ENCODE results near the gene IPO8. TPM values are rescaled to one million over a fixed set of nuclear protein-coding genes. Genes with fewer than 3 reads are reported as not detected.

The IPO8 gene
- total RNA-seq, 2 donors from 2014 or later, result 39.4 to 80.0 TPM

DNA sequence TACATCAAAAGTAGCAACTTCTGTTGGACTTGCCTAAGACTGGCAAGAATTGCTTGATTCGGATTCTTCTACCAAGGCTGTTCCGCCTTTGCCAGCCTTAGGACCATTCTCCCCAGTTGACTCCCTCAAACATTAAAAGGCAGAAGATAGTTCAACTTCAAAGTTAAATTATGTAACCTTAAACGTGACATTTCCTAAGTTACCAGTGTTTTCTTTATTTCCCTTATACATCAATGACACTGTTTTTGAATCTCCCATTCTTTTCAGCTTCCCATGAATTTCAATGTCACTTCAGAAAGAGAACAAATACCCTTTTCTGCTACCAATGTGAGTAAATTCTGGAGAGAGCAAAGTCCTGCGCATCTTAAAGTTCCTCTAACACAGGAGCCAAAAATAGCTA is 33.9 kb upstream of the IPO8 start:
- Histone ChIP-seq H3K27ac (ENCODE audit: low read depth, low read length) (no peak overlapping the region), H3K9me3 (ENCODE audit: control insufficient read depth, low read length) (no peaks in the 10 kb centered on the region), H3K36me3 (ENCODE audit: control insufficient read depth, insufficient read depth, low read length) (peaks cover 77% of the 10 kb centered on the region), H3K4me3 (ENCODE audit: low read length) (no peak overlapping the region), H3K4me1 (ENCODE audit: control insufficient read depth, insufficient read depth, low read length) (no peaks in the 10 kb centered on the region), H3K27me3 (ENCODE audit: control insufficient read depth, insufficient read depth, low read length, poor library complexity, severe bottlenecking) (no peaks in the 10 kb centered on the region), H3K9ac (ENCODE audit: extremely low read depth, low read length, poor library complexity, severe bottlenecking) (no peak overlapping the region)
- H3K36me3 Mint-ChIP-seq (ENCODE audit: low read depth), result peaks cover 61% of the 10 kb centered on the region
- no peak overlapping the region for H3K4me3 Mint-ChIP-seq
- TF ChIP-seq, protein P1, sequence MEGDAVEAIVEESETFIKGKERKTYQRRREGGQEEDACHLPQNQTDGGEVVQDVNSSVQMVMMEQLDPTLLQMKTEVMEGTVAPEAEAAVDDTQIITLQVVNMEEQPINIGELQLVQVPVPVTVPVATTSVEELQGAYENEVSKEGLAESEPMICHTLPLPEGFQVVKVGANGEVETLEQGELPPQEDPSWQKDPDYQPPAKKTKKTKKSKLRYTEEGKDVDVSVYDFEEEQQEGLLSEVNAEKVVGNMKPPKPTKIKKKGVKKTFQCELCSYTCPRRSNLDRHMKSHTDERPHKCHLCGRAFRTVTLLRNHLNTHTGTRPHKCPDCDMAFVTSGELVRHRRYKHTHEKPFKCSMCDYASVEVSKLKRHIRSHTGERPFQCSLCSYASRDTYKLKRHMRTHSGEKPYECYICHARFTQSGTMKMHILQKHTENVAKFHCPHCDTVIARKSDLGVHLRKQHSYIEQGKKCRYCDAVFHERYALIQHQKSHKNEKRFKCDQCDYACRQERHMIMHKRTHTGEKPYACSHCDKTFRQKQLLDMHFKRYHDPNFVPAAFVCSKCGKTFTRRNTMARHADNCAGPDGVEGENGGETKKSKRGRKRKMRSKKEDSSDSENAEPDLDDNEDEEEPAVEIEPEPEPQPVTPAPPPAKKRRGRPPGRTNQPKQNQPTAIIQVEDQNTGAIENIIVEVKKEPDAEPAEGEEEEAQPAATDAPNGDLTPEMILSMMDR (conservative IDR thresholded peaks at IDR 0.05), result no peak
- no peaks in the 10 kb centered on the region for H3K4me1 Mint-ChIP-seq
- no peaks in the 10 kb centered on the region for H3K9me3 Mint-ChIP-seq
- DNase-seq, result no peak
- H3K27ac Mint-ChIP-seq, result no peak overlapping the region
- H3K27me3 Mint-ChIP-seq (ENCODE audit: insufficient read depth), result no peaks in the 10 kb centered on the region
- WGBS, 2 experiments (ENCODE audit: insufficient coverage in 1 of 2, insufficient read length in 1 of 2), result 94 to 97% methylated on average over 4 of the region's 4 CpGs

DNA sequence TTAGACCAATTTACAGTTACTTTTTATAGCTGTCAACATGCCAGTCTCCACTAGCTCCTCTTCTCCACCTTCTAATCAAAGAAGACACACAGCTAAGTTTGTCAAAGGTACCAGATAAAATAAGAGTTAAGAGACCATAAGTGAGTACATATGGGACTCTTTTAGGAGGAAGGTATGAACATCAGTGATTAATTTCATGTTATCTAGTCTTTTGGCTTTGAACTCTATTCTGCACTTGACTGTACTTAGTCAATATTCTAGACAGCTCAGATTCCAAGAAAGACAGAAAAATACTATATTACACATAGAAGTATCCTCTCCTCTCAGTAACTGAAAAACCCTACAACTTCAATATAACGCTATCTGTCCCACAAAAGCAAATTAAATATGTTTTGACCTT is 31.0 kb upstream of the IPO8 start:
- H3K27ac ChIP-seq (ENCODE audit: low read depth, low read length), result no peak overlapping the region
- no peaks in the 10 kb centered on the region for H3K27me3 ChIP-seq (ENCODE audit: control insufficient read depth, insufficient read depth, low read length, poor library complexity, severe bottlenecking)
- 91 to 100% methylated on average over 1 of the region's 1 CpG for WGBS, 2 experiments (ENCODE audit: insufficient coverage in 1 of 2, insufficient read length in 1 of 2)
- H3K36me3 ChIP-seq (ENCODE audit: control insufficient read depth, insufficient read depth, low read length), result peaks cover 79% of the 10 kb centered on the region
- Mint-ChIP-seq H3K4me3 (no peak overlapping the region), H3K27ac (no peak overlapping the region), H3K27me3 (ENCODE audit: insufficient read depth) (no peaks in the 10 kb centered on the region), H3K9me3 (no peaks in the 10 kb centered on the region), H3K4me1 (peaks cover 2% of the 10 kb centered on the region), H3K36me3 (ENCODE audit: low read depth) (peaks cover 72% of the 10 kb centered on the region)
- no peaks in the 10 kb centered on the region for H3K4me1 ChIP-seq (ENCODE audit: control insufficient read depth, insufficient read depth, low read length)
- H3K9me3 ChIP-seq (ENCODE audit: control insufficient read depth, low read length), result no peaks in the 10 kb centered on the region
- no peak overlapping the region for H3K9ac ChIP-seq (ENCODE audit: extremely low read depth, low read length, poor library complexity, severe bottlenecking)
- no peak overlapping the region for H3K4me3 ChIP-seq (ENCODE audit: low read length)
- TF ChIP-seq, protein P1 (conservative IDR thresholded peaks at IDR 0.05), result no peak
- no peak for DNase-seq

GRCh38 chr12:30725739-30726138 is 30.1 kb upstream of the IPO8 start:
- H3K36me3 Mint-ChIP-seq (ENCODE audit: low read depth), result peaks cover 74% of the 10 kb centered on the region
- no peaks in the 10 kb centered on the region for H3K9me3 Mint-ChIP-seq
- H3K36me3 ChIP-seq (ENCODE audit: control insufficient read depth, insufficient read depth, low read length), result peaks cover 80% of the 10 kb centered on the region
- TF ChIP-seq, protein P1 (conservative IDR thresholded peaks at IDR 0.05), result no peak
- H3K4me3 ChIP-seq (ENCODE audit: low read length), result no peak overlapping the region
- no peak for DNase-seq
- no peak overlapping the region for H3K27ac ChIP-seq (ENCODE audit: low read depth, low read length)
- no peaks in the 10 kb centered on the region for H3K27me3 Mint-ChIP-seq (ENCODE audit: insufficient read depth)
- peaks cover 2% of the 10 kb centered on the region for H3K4me1 Mint-ChIP-seq
- no peak overlapping the region for H3K9ac ChIP-seq (ENCODE audit: extremely low read depth, low read length, poor library complexity, severe bottlenecking)
- H3K4me3 Mint-ChIP-seq, result no peak overlapping the region
- no peaks in the 10 kb centered on the region for H3K4me1 ChIP-seq (ENCODE audit: control insufficient read depth, insufficient read depth, low read length)
- H3K27ac Mint-ChIP-seq, result no peak overlapping the region
- no peaks in the 10 kb centered on the region for H3K9me3 ChIP-seq (ENCODE audit: control insufficient read depth, low read length)
- no peaks in the 10 kb centered on the region for H3K27me3 ChIP-seq (ENCODE audit: control insufficient read depth, insufficient read depth, low read length, poor library complexity, severe bottlenecking)
- 94% methylated on average over 1 of the region's 1 CpG; no CpG with 5 or more reads in 1 of the 2 experiments for WGBS, 2 experiments (ENCODE audit: insufficient coverage in 1 of 2, insufficient read length in 1 of 2)

Measured in endodermal cell (in vitro differentiated cells).